HG03354 (cell line): Measurements from ENCODE around the gene TAAR9.
A peak's percentile ranks its signal among the peaks of the same experiment; 100 is the strongest.

ENCODE experiments used
- ATAC-seq: cut with Tn5 transposase; IDR thresholded peaks from one replicate; pipeline ENCODE4 v1.9.1; 2021; ENCODE audit warnings: mild to moderate bottlenecking; ENCODE audit not compliant: unreplicated experiment, poor library complexity, severe bottlenecking

The TAAR9 gene, protein sequence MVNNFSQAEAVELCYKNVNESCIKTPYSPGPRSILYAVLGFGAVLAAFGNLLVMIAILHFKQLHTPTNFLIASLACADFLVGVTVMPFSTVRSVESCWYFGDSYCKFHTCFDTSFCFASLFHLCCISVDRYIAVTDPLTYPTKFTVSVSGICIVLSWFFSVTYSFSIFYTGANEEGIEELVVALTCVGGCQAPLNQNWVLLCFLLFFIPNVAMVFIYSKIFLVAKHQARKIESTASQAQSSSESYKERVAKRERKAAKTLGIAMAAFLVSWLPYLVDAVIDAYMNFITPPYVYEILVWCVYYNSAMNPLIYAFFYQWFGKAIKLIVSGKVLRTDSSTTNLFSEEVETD

DNA sequence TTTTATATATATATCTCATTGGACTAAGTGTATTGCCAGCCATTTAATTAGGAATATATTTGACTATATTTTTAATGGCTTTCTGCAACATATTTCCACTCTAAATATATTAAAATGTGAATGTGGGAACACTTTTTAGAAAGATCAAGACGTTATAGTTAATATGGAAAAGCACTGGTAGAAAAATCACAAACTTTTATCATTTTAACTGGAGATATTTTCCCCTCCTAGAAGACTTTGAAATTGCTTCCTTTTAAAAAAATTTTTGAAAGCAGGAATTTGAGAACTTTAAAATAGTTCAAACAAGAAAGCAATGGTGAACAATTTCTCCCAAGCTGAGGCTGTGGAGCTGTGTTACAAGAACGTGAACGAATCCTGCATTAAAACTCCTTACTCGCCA, at the start of gene TAAR9:
Gene TAAR9, plus strand, starts transcription at position 301 of the 400 bp plus-strand sequence. Its CDS starts 13 bp downstream, at position 314.
- ATAC-seq, result no peak

DNA sequence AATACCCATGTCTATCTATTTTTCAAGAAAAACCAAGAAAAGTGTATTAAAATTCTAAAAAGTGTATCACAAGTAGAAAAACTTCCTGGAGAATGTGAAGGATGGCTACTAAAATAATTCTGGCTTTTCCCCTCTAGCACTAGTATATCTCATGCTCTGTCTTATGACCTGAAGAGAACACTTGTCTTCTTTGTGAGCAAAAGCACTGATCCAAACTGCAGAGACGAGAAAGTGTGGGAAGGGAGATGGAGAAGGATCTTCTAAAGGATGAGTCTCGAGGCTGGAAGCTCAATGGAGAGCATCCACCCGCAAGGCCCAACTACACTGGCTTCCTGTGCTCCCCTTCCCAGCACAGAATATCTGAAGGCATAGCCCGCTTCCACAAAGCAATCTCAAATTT, 48.7 kb upstream of the TAAR9 start:
- no peak for ATAC-seq

DNA sequence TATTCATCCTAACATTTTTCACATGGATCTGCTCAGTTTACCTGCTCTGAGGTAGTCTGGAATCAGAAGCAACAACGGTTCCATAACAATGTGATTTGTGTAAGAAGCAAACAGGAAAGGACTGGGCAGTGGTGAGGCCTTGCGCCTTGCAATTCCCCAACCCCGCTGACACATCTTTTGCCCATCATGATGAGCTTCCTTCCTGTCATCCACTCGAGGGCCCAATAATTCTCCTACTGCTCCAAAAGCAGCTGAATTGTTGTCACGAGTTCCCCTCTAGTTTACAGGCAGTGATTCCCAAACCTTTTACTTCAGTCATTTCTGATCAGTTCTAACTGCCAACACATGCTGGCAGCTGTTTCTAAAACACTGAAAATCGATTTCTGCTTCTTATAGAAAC, 48.1 kb upstream of the TAAR9 start:
- ATAC-seq, result peak; percentile 42

DNA sequence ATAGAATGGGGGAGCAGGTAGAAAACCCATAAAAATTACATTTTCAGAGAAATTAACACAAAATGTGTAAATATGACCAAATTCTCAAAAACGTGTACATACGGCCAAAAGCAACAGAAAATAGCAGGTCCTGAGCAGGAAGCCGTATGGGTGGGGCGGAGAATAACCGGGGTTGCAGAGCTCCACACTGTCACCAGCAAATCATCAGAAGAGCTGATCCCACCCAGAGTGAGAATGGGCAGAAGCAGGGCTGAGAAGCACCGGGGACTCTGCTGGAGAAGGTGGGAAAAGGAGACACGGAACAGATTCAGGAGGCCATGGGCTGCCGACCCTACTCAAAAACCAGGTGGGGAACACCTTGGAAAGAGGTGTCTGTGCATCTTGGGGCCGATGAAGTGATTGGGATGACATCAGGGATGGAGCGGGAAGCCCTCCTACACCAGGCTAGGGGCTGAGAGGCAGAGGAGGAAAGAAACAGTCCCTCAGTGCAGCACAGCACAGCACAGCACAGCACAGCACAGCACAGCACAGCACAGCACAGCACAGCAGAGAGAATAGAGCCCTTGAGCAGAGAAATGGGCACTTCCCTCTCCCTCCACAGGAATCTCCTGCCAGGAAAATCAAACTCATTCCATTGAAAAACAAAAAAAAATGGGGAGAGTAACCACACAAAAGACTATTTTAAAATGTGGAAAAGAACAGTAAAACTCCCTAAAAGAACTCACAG, 47.4 kb upstream of the TAAR9 start:
- ATAC-seq, result peak; percentile 52

DNA sequence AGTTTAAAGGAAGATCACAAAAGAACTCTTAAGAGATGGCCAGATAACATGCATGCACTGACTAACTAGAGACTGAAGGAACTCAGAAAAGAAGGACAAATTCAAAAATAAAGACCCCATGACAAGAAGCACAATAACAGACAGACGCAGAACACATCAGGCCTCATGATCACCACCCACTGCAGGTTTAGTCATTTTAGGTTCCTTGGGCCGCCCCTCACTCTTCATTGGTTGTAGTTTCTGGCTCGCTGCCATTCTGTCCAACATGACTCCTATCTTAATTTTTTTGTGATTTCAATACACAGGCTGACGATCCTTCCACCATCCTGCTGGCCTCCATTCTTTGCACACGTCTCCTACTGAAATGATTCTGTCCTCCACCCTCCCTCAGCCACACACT, 46.8 kb upstream of the TAAR9 start:
- no peak for ATAC-seq

DNA sequence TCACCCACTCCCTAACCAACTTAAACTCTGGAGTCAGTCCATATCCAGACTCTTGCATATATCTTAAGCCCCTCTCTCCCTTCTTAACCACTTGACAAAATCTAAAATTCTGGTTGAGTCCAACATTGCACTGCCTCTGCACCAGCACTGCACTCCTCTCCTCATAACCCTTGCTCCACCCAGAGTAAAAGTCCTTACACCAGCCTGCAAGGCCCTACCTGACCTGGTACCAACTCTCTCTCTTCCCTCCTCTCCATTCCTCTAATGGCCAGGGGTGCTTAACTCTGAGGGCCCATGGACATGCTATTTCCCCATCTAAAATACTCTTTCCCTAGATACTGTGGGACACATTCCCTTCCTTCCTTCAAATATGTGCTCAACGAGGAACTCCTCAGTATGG, 46.2 kb upstream of the TAAR9 start:
- no peak for ATAC-seq

DNA sequence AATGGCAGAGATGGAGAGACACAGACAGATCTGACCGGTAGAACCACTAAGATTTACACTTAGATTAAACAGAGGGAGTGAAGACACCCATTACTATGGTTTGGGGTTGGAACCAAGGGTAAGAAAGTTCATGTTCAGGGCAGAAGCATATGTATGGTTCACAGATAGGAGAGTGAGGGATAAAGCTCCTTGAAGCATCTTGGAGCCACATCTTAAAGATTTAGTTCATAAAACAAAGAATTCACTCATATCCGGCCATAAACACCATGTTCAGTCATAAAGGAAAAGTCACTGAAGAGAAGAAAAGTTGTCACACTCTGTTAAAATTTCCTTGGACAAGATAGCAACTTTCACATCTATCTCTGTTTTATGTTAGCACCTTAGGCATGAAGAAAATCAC, 43.1 kb upstream of the TAAR9 start:
- ATAC-seq, result no peak

DNA sequence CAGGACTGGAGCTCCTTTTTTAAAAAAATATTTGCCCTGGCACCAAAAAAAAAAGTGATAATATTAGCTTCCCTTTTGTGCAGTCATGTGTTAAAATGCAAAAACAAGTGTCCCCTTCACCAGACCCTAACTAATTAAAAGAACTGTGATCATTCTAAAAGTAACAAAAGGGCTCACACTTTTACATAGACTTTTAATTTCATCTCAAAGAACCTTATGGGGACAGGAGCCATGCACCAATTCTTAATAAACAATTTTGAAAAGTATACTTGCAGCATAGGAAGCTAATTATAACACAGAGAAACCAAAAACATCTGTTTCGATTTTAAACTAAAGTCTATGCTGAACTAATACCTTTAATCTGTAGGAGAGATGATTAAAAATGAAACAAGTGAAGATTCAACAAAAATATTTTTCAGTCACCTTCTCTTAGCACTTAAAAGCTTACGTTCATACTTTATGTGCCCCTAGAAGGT, 42.4 kb upstream of the TAAR9 start:
- ATAC-seq, result peak; percentile 52

DNA sequence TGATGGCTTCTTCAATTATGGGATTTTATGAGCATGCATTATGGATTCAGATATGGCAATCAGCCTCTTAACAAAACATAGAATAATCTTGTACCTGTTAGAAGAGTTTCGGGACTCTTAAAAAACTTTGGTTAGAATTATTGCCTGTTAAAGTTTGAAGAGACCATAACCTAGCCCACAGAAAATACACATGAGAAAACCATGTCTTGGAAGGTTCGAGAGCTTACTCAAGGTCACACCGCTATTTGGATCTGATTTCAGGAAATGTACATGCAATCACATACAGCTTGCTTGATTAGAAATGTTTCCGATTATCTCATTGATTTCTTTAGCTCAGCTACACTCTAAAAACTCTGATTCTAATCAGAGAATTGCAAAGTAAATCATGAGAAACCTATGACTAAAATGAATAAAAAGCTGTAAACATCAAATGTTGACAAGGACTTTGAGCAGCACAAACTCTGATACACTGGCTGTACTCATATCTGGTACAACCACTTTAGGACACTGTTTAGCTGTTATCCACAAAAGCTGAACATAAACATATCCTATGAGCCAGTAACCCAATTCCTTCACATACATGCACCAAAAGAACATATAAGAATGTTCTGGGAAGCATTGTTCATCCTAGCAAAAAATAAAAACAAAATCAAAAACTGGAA, 41.4 kb upstream of the TAAR9 start:
- no peak for ATAC-seq

DNA sequence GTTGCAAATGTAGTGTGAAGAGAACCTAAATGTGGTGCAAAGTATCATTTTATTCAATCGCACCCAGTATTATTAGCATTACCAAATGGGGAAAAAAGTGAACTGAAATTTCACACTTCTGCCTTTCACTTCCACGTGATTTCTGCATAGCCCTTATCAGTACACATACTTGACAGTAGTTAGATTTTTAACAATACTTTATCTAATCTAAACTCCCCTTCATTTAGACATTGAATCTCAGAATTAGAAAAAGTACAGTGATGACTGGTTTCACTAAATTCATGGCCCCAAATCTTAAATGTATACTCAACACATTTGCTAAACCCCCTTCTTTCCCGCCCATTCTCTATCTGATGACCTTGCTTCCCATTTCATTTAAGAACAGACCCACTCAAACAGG, 39.4 kb upstream of the TAAR9 start:
- ATAC-seq, result peak; percentile 67

DNA sequence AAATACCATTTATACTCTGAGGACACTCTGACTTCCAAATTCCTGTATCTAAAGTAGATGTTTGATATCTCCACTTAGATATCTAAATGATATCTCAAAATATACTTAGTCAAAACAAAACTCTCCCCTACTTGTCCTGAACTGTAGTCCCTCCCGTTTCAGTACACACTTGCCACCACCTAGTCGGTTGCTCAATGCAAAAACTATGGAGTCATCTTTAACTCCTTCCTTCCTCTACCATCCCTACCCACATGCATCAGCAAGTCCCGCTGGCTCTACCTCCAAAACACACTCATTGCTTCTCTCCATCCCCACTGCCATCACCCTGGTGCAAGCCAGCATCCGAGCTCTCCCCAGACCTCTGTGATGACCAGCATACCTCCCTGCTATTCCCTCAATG, 38.3 kb upstream of the TAAR9 start:
- no peak for ATAC-seq

DNA sequence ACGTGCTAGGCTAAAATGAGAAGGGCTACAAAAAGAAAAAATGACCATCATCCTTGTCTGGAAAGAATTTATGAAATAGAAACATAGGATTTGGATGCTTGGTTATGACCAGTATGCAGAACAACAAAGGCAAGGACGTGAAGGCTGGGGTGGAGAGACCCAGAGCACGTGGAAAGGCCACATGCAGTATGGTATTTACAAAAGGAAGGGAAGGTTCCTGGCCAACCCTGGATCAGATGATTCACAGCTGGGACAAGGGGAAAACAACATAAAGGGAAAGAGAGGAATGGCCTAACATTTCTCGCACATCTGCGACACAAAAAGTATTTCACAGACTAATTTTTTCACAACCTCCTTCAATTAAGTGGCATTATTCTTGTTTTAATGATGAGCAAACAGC, 33.3 kb upstream of the TAAR9 start:
- ATAC-seq, result no peak

DNA sequence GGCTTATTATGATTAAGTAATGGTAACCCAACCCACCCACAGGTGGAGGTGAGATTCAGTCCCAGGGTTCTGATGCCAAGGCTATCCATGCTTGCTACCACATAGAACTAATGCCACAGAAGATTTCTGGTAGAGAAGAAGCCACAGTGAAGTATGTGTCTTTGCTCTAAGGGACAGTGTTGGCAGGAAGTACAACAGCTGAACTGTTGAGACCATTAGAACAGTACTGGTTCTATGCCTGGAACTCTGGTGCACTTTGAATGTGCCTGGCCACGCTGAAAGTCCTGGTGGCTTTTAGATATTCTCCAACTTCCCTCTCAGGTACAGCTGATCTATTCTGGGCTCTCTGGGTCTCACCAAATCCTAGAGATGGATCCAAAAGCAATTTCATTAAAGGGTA, 32.9 kb upstream of the TAAR9 start:
- ATAC-seq, result peak; percentile 36

DNA sequence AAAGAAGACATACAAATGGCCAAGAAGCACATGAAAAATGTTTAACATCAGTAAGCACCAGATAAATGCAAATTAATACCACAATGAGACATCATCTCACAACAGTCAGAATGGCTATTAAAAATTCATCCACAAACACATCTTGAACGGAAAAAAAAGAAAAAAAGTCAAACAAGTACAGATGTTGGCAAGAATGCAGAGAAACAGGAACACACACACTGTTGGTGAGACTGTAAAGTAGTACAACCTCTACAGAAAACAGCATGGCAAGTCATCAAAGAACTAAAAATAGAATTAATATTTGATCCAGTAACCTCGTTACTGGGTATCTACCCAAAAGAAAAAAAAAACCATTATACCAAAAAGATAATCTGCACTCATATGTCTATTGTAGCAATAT, 31.6 kb upstream of the TAAR9 start:
- no peak for ATAC-seq

DNA sequence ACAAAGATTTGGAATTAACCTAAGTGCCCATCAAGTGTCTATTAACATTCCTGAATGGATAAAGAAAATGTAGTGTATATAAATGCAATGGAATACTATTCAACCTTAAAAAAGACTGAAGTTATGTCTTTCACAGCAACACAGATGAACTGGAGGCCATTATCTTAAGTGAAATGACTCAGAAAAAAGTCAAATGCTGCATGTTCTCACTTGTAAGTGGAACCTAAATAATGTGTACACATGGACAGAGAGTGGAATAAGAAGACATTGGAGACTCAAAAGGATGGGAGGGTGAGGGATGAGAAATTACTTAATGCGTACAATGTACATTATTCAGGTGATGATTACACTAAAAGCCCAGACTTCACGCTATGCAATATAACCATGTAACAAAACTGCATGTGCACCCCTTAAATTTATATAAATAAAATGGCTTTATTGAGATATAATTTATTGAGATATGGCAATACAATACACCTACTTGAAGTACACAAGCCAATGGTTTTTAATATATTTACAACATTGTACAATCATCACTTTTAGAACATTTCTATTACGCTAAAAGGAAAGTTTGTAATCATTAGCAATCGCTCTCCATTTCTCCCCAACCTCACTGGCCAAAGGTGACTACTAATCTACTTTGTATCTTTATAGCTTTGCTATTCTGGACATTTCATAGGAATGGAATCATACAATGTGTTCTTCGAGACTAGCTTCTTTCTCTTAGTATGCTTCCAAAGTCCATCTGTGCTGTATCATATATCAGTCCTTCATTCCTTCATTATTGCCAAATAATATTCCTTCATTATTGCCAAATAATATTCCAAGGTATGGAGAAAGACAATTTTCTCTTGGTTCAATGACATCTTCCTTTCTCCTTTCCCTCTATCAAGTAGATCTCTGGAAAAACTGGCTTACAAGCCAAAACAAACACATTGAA, 30.9 kb upstream of the TAAR9 start:
- ATAC-seq, result no peak

DNA sequence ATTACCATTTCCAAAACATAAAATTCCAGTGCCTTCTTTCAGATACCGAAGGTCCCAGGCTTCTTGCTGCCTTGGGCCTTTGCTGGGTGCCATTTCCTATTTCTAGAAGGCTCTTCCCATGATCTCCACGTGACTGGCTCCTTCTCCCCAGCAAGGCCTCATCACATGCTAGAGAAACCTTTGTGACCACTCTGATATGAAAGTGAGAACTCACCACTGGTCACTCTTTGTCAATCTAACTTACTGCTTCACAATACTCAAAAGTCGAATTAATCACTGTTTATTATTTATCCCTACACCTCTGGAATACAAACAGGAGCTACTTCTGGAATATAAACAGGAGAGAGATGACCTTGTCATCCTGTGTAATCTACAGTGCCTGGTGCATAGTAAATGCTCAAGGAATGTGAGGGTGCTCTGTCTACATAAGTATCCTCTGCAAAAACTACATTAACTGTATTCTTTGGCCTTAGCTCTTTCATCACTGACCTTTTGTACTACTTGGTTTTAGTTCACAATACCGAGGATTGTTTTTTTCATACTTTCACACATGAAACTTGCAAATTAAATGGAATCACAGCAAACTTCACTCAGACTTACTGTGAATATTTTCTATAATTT, 26.8 kb upstream of the TAAR9 start:
- ATAC-seq, result no peak

DNA sequence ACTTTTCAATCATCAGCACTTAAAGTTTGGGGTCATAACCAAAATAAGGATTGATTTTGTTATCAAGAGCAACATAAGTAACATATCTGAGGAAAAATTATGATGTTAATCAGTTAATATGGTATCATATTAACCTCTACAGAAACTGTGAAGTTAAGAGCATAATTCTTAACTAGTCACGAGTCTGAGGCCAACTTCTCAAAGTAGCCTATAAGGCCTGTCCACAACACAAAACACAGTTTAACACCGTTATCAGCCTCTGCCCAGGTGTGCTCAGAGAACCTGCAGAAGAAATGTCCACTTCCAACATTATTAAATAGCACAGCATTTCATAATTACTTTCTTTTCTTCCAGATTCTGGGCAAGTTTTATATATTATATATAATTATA, 26.3 kb upstream of the TAAR9 start:
- peak; percentile 27 for ATAC-seq

DNA sequence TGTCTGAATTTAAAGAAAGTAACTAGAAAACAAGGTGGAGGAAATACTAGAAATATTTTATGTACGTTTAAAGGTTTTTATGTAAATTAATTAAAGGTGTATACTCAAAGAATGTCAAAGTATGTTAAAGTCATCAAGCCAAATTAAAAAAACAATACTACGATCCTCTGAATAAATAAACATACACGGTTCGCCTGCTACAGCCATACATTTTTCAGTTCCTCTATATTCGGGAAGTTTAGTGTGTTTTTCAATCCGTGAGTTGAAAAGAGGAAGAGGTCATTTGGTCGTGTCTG, 25.8 kb upstream of the TAAR9 start:
- ATAC-seq, result no peak
